Smooth muscle cell (in vitro differentiated cells): ENCODE measurements around the gene MYOM1. TPM values are rescaled to one million over a fixed set of nuclear protein-coding genes. Genes with fewer than 3 reads are reported as not detected.
A peak's percentile ranks its signal among the peaks of the same experiment; 100 is the strongest.

Source experiments
- DNase-seq: peaks from one replicate; lab custom pipeline; 2025; ENCODE audit not compliant: unreplicated experiment; lab: John Stamatoyannopoulos, UW
- H2AFZ ChIP-seq: fragments of 200-600 bp; sonication (generic); 2 replicates; pipeline ENCODE4 v1.6.0; 2016; ENCODE audit warnings: antibody characterized with exemption, low read depth, mild to moderate bottlenecking
- H3F3A ChIP-seq: fragments of 200-600 bp; sonication (generic); 2 replicates; pipeline ENCODE4 v1.6.0; 2017; ENCODE audit warnings: antibody characterized with exemption, low read depth
- H3K27ac ChIP-seq: fragments of 200-600 bp; sonication (generic); 2 replicates; pipeline ENCODE4 v1.5.1; 2016; ENCODE audit warnings: low read depth, mild to moderate bottlenecking
- H3K27me3 ChIP-seq: fragments of 200-600 bp; sonication (generic); 2 replicates; pipeline ENCODE4 v1.6.1; 2016; ENCODE audit warnings: low read depth, mild to moderate bottlenecking
- H3K36me3 ChIP-seq: fragments of 200-600 bp; sonication (generic); 2 replicates; pipeline ENCODE4 v1.5.1; 2016; ENCODE audit warnings: low read depth
- H3K4me1 ChIP-seq: fragments of 200-600 bp; sonication (generic); 2 replicates; pipeline ENCODE4 v1.5.1; 2016; ENCODE audit warnings: low read depth
- H3K4me2 ChIP-seq: fragments of 200-600 bp; sonication (generic); 2 replicates; pipeline ENCODE4 v1.6.0; 2016; ENCODE audit warnings: mild to moderate bottlenecking
- H3K4me3 ChIP-seq: fragments of 200-600 bp; sonication (generic); 2 replicates; pipeline ENCODE4 v1.5.1; 2016; ENCODE audit warnings: mild to moderate bottlenecking
- H3K79me2 ChIP-seq: fragments of 200-600 bp; sonication (generic); 2 replicates; pipeline ENCODE4 v1.6.0; 2016; ENCODE audit warnings: low read depth, mild to moderate bottlenecking
- H3K9ac ChIP-seq: fragments of 200-600 bp; sonication (generic); 2 replicates; pipeline ENCODE4 v1.6.0; 2016; ENCODE audit warnings: low read depth
- H3K9me3 ChIP-seq: fragments of 200-600 bp; sonication (generic); replicated peaks from 2 replicates; pipeline ENCODE4 v1.5.1; 2016; ENCODE audit warnings: low read depth
- H4K20me1 ChIP-seq: fragments of 200-600 bp; sonication (generic); 2 replicates; pipeline ENCODE4 v1.6.0; 2016; ENCODE audit warnings: low read depth
- CTCF ChIP-seq: fragments of 200-600 bp; sonication (generic); IDR thresholded peaks from 2 replicates; pipeline ENCODE4 v1.5.1; 2017; ENCODE audit warnings: borderline replicate concordance, mild to moderate bottlenecking, antibody characterized with exemption; ENCODE audit not compliant: insufficient read depth, poor library complexity, severe bottlenecking
- WGBS: methylation state at CpG from one replicate; pipeline ENCODE4 v1.1.7; 2016; ENCODE audit warnings: low lambda C conversion rate; 5-methylcytosine and 5-hydroxymethylcytosine counted together
- polyA plus RNA-seq: library from polyadenylated mRNA; unstranded; fragments of >200 nt; fragmentation: Nextera tagmentation; extraction: Ambion mirVana; gene quantifications from 2 replicates; pipeline ENCODE4 v1.2.1, GENCODE V29; 2016
- total RNA-seq: library from RNA; depleted of rRNA; stranded (reverse); fragments of >200 nt; gene quantifications from 2 replicates; pipeline ENCODE4 v1.2.3, GENCODE V29; 2014

Gene MYOM1
- total and polyA plus RNA-seq, 2 experiments from 2014 or later, result 0.40 to 0.87 TPM

DNA sequence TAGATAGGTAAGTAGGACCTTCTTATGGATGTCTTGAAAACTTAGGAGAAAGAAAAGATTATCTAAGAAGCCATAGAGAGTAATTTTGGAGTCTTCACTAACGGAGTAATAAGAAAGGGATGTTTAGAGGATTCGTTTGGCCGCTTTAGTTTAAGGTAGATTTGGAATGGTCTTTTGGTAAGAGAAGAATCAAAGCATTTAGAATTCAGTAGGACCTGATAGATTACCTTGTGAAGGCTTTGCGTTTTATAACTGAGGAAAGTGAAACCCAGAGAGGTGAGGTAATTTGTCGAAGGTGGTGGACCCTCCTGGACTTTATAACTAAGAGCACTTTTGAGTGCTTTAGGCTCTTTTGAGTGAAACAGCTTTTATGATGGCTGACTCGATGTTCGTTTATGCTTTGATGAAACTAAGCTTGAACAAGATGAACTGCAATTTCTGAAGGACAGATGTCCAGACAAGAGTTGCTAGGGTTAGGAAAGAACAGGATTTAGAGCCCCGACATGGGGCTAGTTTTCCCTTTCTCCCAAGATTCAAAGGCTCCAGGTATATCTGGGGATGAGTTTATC, 43.4 kb upstream of the MYOM1 start:
- H3K79me2 ChIP-seq, result peaks cover 78% of the 10 kb centered on the region
- no peaks in the 10 kb centered on the region for H3K27me3 ChIP-seq
- TF ChIP-seq CTCF, result no peak
- peak overlapping the region; percentile 96 for H3K4me2 ChIP-seq
- peak overlapping the region; percentile 97 for H3K4me3 ChIP-seq
- H4K20me1 ChIP-seq, result peaks cover 58% of the 10 kb centered on the region
- WGBS, result 21% methylated on average over 8 of the region's 8 CpGs
- H3K27ac ChIP-seq, result peak overlapping the region; percentile 97
- H3K4me1 ChIP-seq, result peaks cover 40% of the 10 kb centered on the region
- H2AFZ ChIP-seq, result no peak overlapping the region
- peaks cover 27% of the 10 kb centered on the region for H3F3A ChIP-seq
- no peak for DNase-seq
- H3K9me3 ChIP-seq, result no peaks in the 10 kb centered on the region
- H3K36me3 ChIP-seq, result no peaks in the 10 kb centered on the region
- peak overlapping the region; percentile 99 for H3K9ac ChIP-seq

- DNase-seq, result no peak
- peaks cover 51% of the 10 kb centered on the region for H4K20me1 ChIP-seq
Measured at GRCh38 chr18:3262234-3263131, 42.7 kb upstream of the MYOM1 start.

GRCh38 chr18:3261373-3262233, 41.8 kb upstream of the MYOM1 start, which contains the start of gene MYL12B:
Gene MYL12B, plus strand, starts transcription at chr18:3262133. Its CDS starts 10,766 bp downstream, at chr18:3272899.
- Histone ChIP-seq H3K4me2 (peak within 1 kb of the TSS; percentile 96), H3K27ac (peak within 1 kb of the TSS; percentile 97), H3K36me3 (peaks cover 3% of the 10 kb centered on the region), H3F3A (peaks cover 42% of the 10 kb centered on the region), H3K79me2 (peaks cover 65% of the 10 kb centered on the region), H3K4me1 (peaks cover 40% of the 10 kb centered on the region), H3K4me3 (peak within 1 kb of the TSS; percentile 97), H2AFZ (peak within 1 kb of the TSS; percentile 92), H4K20me1 (peaks cover 47% of the 10 kb centered on the region), H3K27me3 (no peaks in the 10 kb centered on the region), H3K9me3 (no peaks in the 10 kb centered on the region), H3K9ac (peak within 1 kb of the TSS; percentile 99)
- DNase-seq, result peak; percentile 59
- WGBS, result under 1% methylated on average over 68 of the region's 84 CpGs
- no peak for TF ChIP-seq CTCF

More at GRCh38 chr18:3262234-3263131, 42.7 kb upstream of the MYOM1 start:
- WGBS, result 1% methylated on average over 42 of the region's 69 CpGs
- Histone ChIP-seq H3K79me2 (peaks cover 72% of the 10 kb centered on the region), H3K9ac (peak overlapping the region; percentile 99), H3K27ac (peak overlapping the region; percentile 97), H3K9me3 (no peaks in the 10 kb centered on the region), H3K27me3 (no peaks in the 10 kb centered on the region), H3K36me3 (peaks cover 3% of the 10 kb centered on the region), H3K4me2 (peak overlapping the region; percentile 96), H2AFZ (no peak overlapping the region), H3K4me3 (peak overlapping the region; percentile 97), H3F3A (peaks cover 33% of the 10 kb centered on the region), H3K4me1 (peaks cover 36% of the 10 kb centered on the region)
- no peak for TF ChIP-seq CTCF
